Smooth muscle cell (in vitro differentiated cells): ENCODE results near the gene GNA12. TPM values are rescaled to one million over a fixed set of nuclear protein-coding genes. Genes with fewer than 3 reads are reported as not detected.

Source experiments
- DNase-seq: peaks from one replicate; lab custom pipeline; 2025; ENCODE audit not compliant: unreplicated experiment; lab: John Stamatoyannopoulos, UW
- H2AFZ ChIP-seq: fragments of 200-600 bp; sonication (generic); 2 replicates; pipeline ENCODE4 v1.6.0; 2016; ENCODE audit warnings: antibody characterized with exemption, low read depth, mild to moderate bottlenecking
- H3F3A ChIP-seq: fragments of 200-600 bp; sonication (generic); 2 replicates; pipeline ENCODE4 v1.6.0; 2017; ENCODE audit warnings: antibody characterized with exemption, low read depth
- H3K27ac ChIP-seq: fragments of 200-600 bp; sonication (generic); 2 replicates; pipeline ENCODE4 v1.5.1; 2016; ENCODE audit warnings: low read depth, mild to moderate bottlenecking
- H3K27me3 ChIP-seq: fragments of 200-600 bp; sonication (generic); 2 replicates; pipeline ENCODE4 v1.6.1; 2016; ENCODE audit warnings: low read depth, mild to moderate bottlenecking
- H3K36me3 ChIP-seq: fragments of 200-600 bp; sonication (generic); 2 replicates; pipeline ENCODE4 v1.5.1; 2016; ENCODE audit warnings: low read depth
- H3K4me1 ChIP-seq: fragments of 200-600 bp; sonication (generic); 2 replicates; pipeline ENCODE4 v1.5.1; 2016; ENCODE audit warnings: low read depth
- H3K4me2 ChIP-seq: fragments of 200-600 bp; sonication (generic); 2 replicates; pipeline ENCODE4 v1.6.0; 2016; ENCODE audit warnings: mild to moderate bottlenecking
- H3K4me3 ChIP-seq: fragments of 200-600 bp; sonication (generic); 2 replicates; pipeline ENCODE4 v1.5.1; 2016; ENCODE audit warnings: mild to moderate bottlenecking
- H3K79me2 ChIP-seq: fragments of 200-600 bp; sonication (generic); 2 replicates; pipeline ENCODE4 v1.6.0; 2016; ENCODE audit warnings: low read depth, mild to moderate bottlenecking
- H3K9ac ChIP-seq: fragments of 200-600 bp; sonication (generic); 2 replicates; pipeline ENCODE4 v1.6.0; 2016; ENCODE audit warnings: low read depth
- H3K9me3 ChIP-seq: fragments of 200-600 bp; sonication (generic); replicated peaks from 2 replicates; pipeline ENCODE4 v1.5.1; 2016; ENCODE audit warnings: low read depth
- H4K20me1 ChIP-seq: fragments of 200-600 bp; sonication (generic); 2 replicates; pipeline ENCODE4 v1.6.0; 2016; ENCODE audit warnings: low read depth
- CTCF ChIP-seq: fragments of 200-600 bp; sonication (generic); IDR thresholded peaks from 2 replicates; pipeline ENCODE4 v1.5.1; 2017; ENCODE audit warnings: borderline replicate concordance, mild to moderate bottlenecking, antibody characterized with exemption; ENCODE audit not compliant: insufficient read depth, poor library complexity, severe bottlenecking
- WGBS: methylation state at CpG from one replicate; pipeline ENCODE4 v1.1.7; 2016; ENCODE audit warnings: low lambda C conversion rate; 5-methylcytosine and 5-hydroxymethylcytosine counted together
- polyA plus RNA-seq: library from polyadenylated mRNA; unstranded; fragments of >200 nt; fragmentation: Nextera tagmentation; extraction: Ambion mirVana; gene quantifications from 2 replicates; pipeline ENCODE4 v1.2.1, GENCODE V29; 2016
- total RNA-seq: library from RNA; depleted of rRNA; stranded (reverse); fragments of >200 nt; gene quantifications from 2 replicates; pipeline ENCODE4 v1.2.3, GENCODE V29; 2014

Gene GNA12
- total and polyA plus RNA-seq, 2 experiments from 2014 or later = 20.3 to 34.7 TPM

GRCh38 chr7:2843191-2843685 is 870 bp downstream of the GNA12 start:
- H4K20me1 ChIP-seq = peaks cover 53% of the 10 kb centered on the region
- no peak for TF ChIP-seq CTCF
- no peaks in the 10 kb centered on the region for H3K9me3 ChIP-seq
- 49% methylated on average over 13 of the region's 15 CpGs for WGBS
- H3K79me2 ChIP-seq = peaks cover 56% of the 10 kb centered on the region
- H3K36me3 ChIP-seq = no peaks in the 10 kb centered on the region
- H3F3A ChIP-seq = no peaks in the 10 kb centered on the region
- H3K27ac ChIP-seq = peak overlapping the region; percentile 9
- peak overlapping the region; percentile 97 for H3K4me2 ChIP-seq
- no peak for DNase-seq
- H3K9ac ChIP-seq = peak overlapping the region; percentile 71
- H3K27me3 ChIP-seq = no peaks in the 10 kb centered on the region
- peaks cover 16% of the 10 kb centered on the region for H3K4me1 ChIP-seq
- peak overlapping the region; percentile 75 for H3K4me3 ChIP-seq
- no peak overlapping the region for H2AFZ ChIP-seq

GRCh38 chr7:2841907-2842306 is 2.2 kb downstream of the GNA12 start:
- no peaks in the 10 kb centered on the region for H3K36me3 ChIP-seq
- H2AFZ ChIP-seq = no peak overlapping the region
- H3K27me3 ChIP-seq = no peaks in the 10 kb centered on the region
- no peaks in the 10 kb centered on the region for H3K9me3 ChIP-seq
- WGBS = 92% methylated on average over 5 of the region's 5 CpGs
- H3K79me2 ChIP-seq = peaks cover 69% of the 10 kb centered on the region
- no peaks in the 10 kb centered on the region for H3F3A ChIP-seq
- peak overlapping the region; percentile 27 for H3K27ac ChIP-seq
- H3K4me2 ChIP-seq = peak overlapping the region; percentile 97
- DNase-seq = no peak
- no peak overlapping the region for H3K9ac ChIP-seq
- H3K4me1 ChIP-seq = peaks cover 16% of the 10 kb centered on the region
- H3K4me3 ChIP-seq = no peak overlapping the region
- no peak for TF ChIP-seq CTCF
- peaks cover 66% of the 10 kb centered on the region for H4K20me1 ChIP-seq

DNA sequence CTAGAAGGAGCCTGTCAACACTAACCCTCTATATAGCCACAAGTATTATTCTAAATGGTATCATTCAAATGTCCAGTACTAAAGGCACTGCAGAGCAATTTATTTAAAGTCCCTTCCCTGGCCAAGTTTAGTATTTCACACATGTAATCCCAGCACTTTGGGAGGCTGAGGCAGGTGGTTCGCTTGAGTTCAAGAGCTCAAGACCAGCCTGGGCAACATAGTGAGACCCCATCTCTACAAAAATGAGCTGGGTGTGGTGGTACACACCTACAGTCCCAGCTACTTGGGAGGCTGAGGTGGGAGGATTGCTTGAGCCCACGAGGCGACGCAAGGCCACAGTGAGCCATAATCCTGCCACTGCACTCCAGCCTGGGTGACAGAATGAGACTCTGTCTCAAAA is 3.6 kb downstream of the GNA12 start:
- Histone ChIP-seq H3K27me3 (no peaks in the 10 kb centered on the region), H3K27ac (no peak overlapping the region), H3K4me1 (peaks cover 16% of the 10 kb centered on the region), H3K4me3 (no peak overlapping the region), H2AFZ (no peak overlapping the region), H3K9me3 (no peaks in the 10 kb centered on the region), H4K20me1 (peaks cover 80% of the 10 kb centered on the region), H3K4me2 (no peak overlapping the region), H3K36me3 (peaks cover 3% of the 10 kb centered on the region), H3K9ac (no peak overlapping the region), H3F3A (no peaks in the 10 kb centered on the region), H3K79me2 (peaks cover 83% of the 10 kb centered on the region)
- TF ChIP-seq CTCF = no peak
- WGBS = 100% methylated on average over 4 of the region's 4 CpGs
- DNase-seq = no peak

- Histone ChIP-seq H4K20me1 (peaks cover 95% of the 10 kb centered on the region), H3K9ac (no peak overlapping the region), H2AFZ (no peak overlapping the region), H3F3A (no peaks in the 10 kb centered on the region), H3K36me3 (peaks cover 4% of the 10 kb centered on the region), H3K9me3 (no peaks in the 10 kb centered on the region), H3K79me2 (peaks cover 98% of the 10 kb centered on the region), H3K4me3 (no peak overlapping the region), H3K4me1 (peaks cover 16% of the 10 kb centered on the region), H3K4me2 (no peak overlapping the region), H3K27ac (no peak overlapping the region), H3K27me3 (no peaks in the 10 kb centered on the region)
- 91% methylated on average over 13 of the region's 13 CpGs for WGBS
- no peak for TF ChIP-seq CTCF
- DNase-seq = no peak
These were observed 5.1 kb downstream of the GNA12 start for GRCh38 chr7:2838873-2839578.
